Gastroesophageal sphincter (tissue), 3 donors: ENCODE data around the gene C2orf42.
"Not testable (repeated sequence)": the region's sequence is repeated elsewhere in the genome, so short reads cannot be mapped to it uniquely, and the experiment has no call there.

Source experiments
- CTCF ChIP-seq, 4 experiments: fragments of 200-600 bp in 2 of 4; fragments of 450-650 bp in 2 of 4; sonication (generic) in 1 of 4; IDR thresholded peaks; one replicate each; pipeline ENCODE4 v1.5.1; 2017 to 2019; ENCODE audit warnings: antibody characterized with exemption in 4 of 4, mild to moderate bottlenecking in 2 of 4, moderate library complexity in 2 of 4
- EP300 ChIP-seq: sonication (generic); formaldehyde crosslinking; IDR thresholded peaks from one replicate; pipeline ENCODE4 v1.6.1; 2017; ENCODE audit warnings: antibody characterized with exemption, mild to moderate bottlenecking
- POLR2A ChIP-seq, 2 donors: fragments of 450-650 bp; IDR thresholded peaks; one replicate each; pipeline ENCODE4 v1.6.1; 2017; ENCODE audit warnings: antibody characterized with exemption in 2 of 2, mild to moderate bottlenecking in 2 of 2, moderate library complexity in 1 of 2
- POLR2AphosphoS5 ChIP-seq: sonication (generic); formaldehyde crosslinking; IDR thresholded peaks from one replicate; pipeline ENCODE4 v1.6.1; 2017; ENCODE audit warnings: antibody characterized with exemption

- TF ChIP-seq CTCF (IDR thresholded peaks at IDR 0.05); EP300; POLR2A (IDR thresholded peaks at IDR 0.05); POLR2AphosphoS5: not testable (repeated sequence)
These were observed 84.7 kb downstream of the C2orf42 start for GRCh38 chr2:70106138-70106537.
